HepG2 (cell line): Measurements from ENCODE around the gene HPD. TPM values are rescaled to one million over a fixed set of nuclear protein-coding genes. Genes with fewer than 3 reads are reported as not detected.

Source experiments
- ATAC-seq: fragments of 200-7000 bp; cut with Tn5 transposase; 3 replicates; pipeline ENCODE4 v1.9.1; 2020; ENCODE audit warnings: mild to moderate bottlenecking, moderate library complexity
- BruUV-seq: library from RNA; stranded (reverse); fragments of 400-500 nt; replicated peaks from 2 replicates; lab custom pipeline; 2021; lab: Mats Ljungman, UMichigan
- CTCF ChIA-PET: fragments of 300-600 bp; formaldehyde crosslinking; extraction: SDS; loops from one replicate; lab custom pipeline; 2021; ENCODE audit warnings: low total read pairs, inconsistent platforms, low intra/inter-chr PET ratio; lab: Yijun Ruan, JAX
- POLR2A ChIA-PET: fragments of 350-600 bp; sonication (Branson Sonifier 250); formaldehyde crosslinking; loops from one replicate; lab custom pipeline; 2020; ENCODE audit warnings: antibody characterized with exemption, inconsistent platforms; lab: Yijun Ruan, JAX
- DNase-seq: peaks from one replicate; pipeline ENCODE4 v3.0.0-alpha.2; 2015; ENCODE audit warnings: low spot score
- FAIRE-seq: peaks from 3 replicates; lab custom pipeline; 2011; peaks lifted over from hg19 to GRCh38; lab: Jason Lieb, UNC
- H2AFZ ChIP-seq: one replicate; pipeline ENCODE4 v1.6.1; 2011; ENCODE audit warnings: low read length, inconsistent platforms
- H3K27ac ChIP-seq: fragments of 300-600 bp; 3 replicates; pipeline ENCODE4 v1.8.0; 2011; ENCODE audit warnings: mixed run types, mild to moderate bottlenecking, mixed read lengths, low read length, inconsistent platforms; ENCODE audit not compliant: insufficient read depth; ENCODE audit errors: extremely low read length
- H3K27me3 ChIP-seq, 2 experiments: fragments of 200-600 bp in 1 of 2; 2 replicates in 1 of 2; 3 replicates in 1 of 2; pipeline versions ENCODE4 v1.6.0 to v1.8.0; 2011; ENCODE audit warnings: low read length in 2 of 2, mild to moderate bottlenecking in 2 of 2, moderate library complexity in 2 of 2, inconsistent platforms in 1 of 2; ENCODE audit not compliant: insufficient read depth in 2 of 2, control insufficient read depth in 1 of 2
- H3K36me3 ChIP-seq, 2 experiments: fragments of 200-600 bp in 1 of 2; replicated peaks in 1 of 2; 2 replicates in 1 of 2; 3 replicates in 1 of 2; pipeline versions ENCODE4 v1.5.1 to v1.8.0; 2011; ENCODE audit warnings: low read length in 2 of 2, inconsistent platforms in 1 of 2; ENCODE audit not compliant: insufficient read depth in 2 of 2, control insufficient read depth in 1 of 2
- H3K4me1 ChIP-seq: 2 replicates; pipeline ENCODE4 v1.5.1; 2012; ENCODE audit warnings: low read length, inconsistent platforms; ENCODE audit not compliant: insufficient read depth
- H3K4me2 ChIP-seq: 2 replicates; pipeline ENCODE4 v1.6.0; 2011; ENCODE audit warnings: low read depth, low read length, inconsistent platforms
- H3K4me3 ChIP-seq, 3 experiments: fragments of 200-600 bp in 1 of 3; sonication (generic), shearing (Covaris generic) in 1 of 3; replicated peaks in 1 of 3; 2 replicates each; pipeline ENCODE4 v1.5.1; 2011 to 2016; ENCODE audit warnings: low read length in 3 of 3, inconsistent platforms in 2 of 3, low read depth in 2 of 3, mild to moderate bottlenecking in 2 of 3, control low read depth in 1 of 3, mixed read lengths in 1 of 3; ENCODE audit not compliant: insufficient read depth in 1 of 3
- H3K79me2 ChIP-seq: one replicate; pipeline ENCODE4 v1.6.1; 2011; ENCODE audit warnings: low read length, inconsistent platforms; ENCODE audit not compliant: insufficient read depth
- H3K9ac ChIP-seq: 2 replicates; pipeline ENCODE4 v1.6.0; 2011; ENCODE audit warnings: mild to moderate bottlenecking, low read depth, low read length, inconsistent platforms; ENCODE audit not compliant: insufficient read depth
- H3K9me3 ChIP-seq: 2 replicates; pipeline ENCODE4 v1.5.1; 2012; ENCODE audit warnings: mild to moderate bottlenecking, low read length
- H4K20me1 ChIP-seq: 2 replicates; pipeline ENCODE4 v1.6.0; 2011; ENCODE audit warnings: inconsistent platforms, mild to moderate bottlenecking, low read length, moderate library complexity; ENCODE audit not compliant: insufficient read depth
- AGO2 ChIP-seq: fragments of 200-400 bp; formaldehyde crosslinking; optimal IDR thresholded peaks from 2 replicates; pipeline ENCODE3; 2017; ENCODE audit warnings: mild to moderate bottlenecking, low read depth, low read length, moderate library complexity
- AHR ChIP-seq: IDR thresholded peaks from 2 replicates; pipeline ENCODE4 v1.6.1; 2018; ENCODE audit warnings: missing genetic modification reagents, missing compliant biosample characterization
- CHD4 ChIP-seq: fragments of 200-600 bp; sonication (generic); IDR thresholded peaks from 2 replicates; pipeline ENCODE4 v1.7.0; 2017; ENCODE audit warnings: mild to moderate bottlenecking, low read length, borderline replicate concordance
- FOXO1 ChIP-seq: sonication (generic); formaldehyde crosslinking; IDR thresholded peaks from 2 replicates; pipeline ENCODE4 v1.4.0; 2020; ENCODE audit warnings: missing genetic modification reagents
- HNRNPK ChIP-seq: fragments of 200-400 bp; formaldehyde crosslinking; IDR thresholded peaks from 2 replicates; pipeline ENCODE4 v1.6.1; 2018; ENCODE audit warnings: low read length, low read depth, moderate library complexity, mild to moderate bottlenecking; ENCODE audit not compliant: poor library complexity, severe bottlenecking
- MED1 ChIP-seq: sonication (generic); formaldehyde crosslinking; IDR thresholded peaks from 2 replicates; pipeline ENCODE4 v1.4.0; 2020; ENCODE audit warnings: missing genetic modification reagents
- MTF2 ChIP-seq: sonication (generic); formaldehyde crosslinking; IDR thresholded peaks from 2 replicates; pipeline ENCODE4 v1.5.0; 2020; ENCODE audit warnings: missing genetic modification reagents, borderline replicate concordance
- RBFOX2 ChIP-seq: fragments of 200-400 bp; formaldehyde crosslinking; IDR thresholded peaks from 2 replicates; pipeline ENCODE4 v1.6.1; 2017; ENCODE audit warnings: low read depth, mild to moderate bottlenecking, low read length
- RERE ChIP-seq: IDR thresholded peaks from 2 replicates; pipeline ENCODE4 v1.6.1; 2016; ENCODE audit warnings: low read depth, missing genetic modification reagents, missing compliant biosample characterization
- SMARCC2 ChIP-seq: fragments of 450-650 bp; IDR thresholded peaks from 2 replicates; pipeline ENCODE4 v1.6.1; 2017; ENCODE audit warnings: antibody characterized with exemption, mild to moderate bottlenecking
- TGIF2 ChIP-seq: IDR thresholded peaks from 2 replicates; pipeline ENCODE4 v1.6.1; 2016; ENCODE audit warnings: control low read depth, missing compliant biosample characterization
- ZBTB25 ChIP-seq: IDR thresholded peaks from 2 replicates; pipeline ENCODE4 v1.6.1; 2018; ENCODE audit warnings: missing genetic modification reagents
- ZMAT3 ChIP-seq: sonication (generic); formaldehyde crosslinking; conservative IDR thresholded peaks from 2 replicates; pipeline ENCODE4 v1.7.0; 2021; ENCODE audit warnings: missing genetic modification reagents
- ZNF225 ChIP-seq: sonication (generic); formaldehyde crosslinking; IDR thresholded peaks from 2 replicates; pipeline ENCODE4 v1.4.0; 2020; ENCODE audit warnings: mild to moderate bottlenecking, missing genetic modification reagents
- ZNF510 ChIP-seq: sonication (generic); formaldehyde crosslinking; IDR thresholded peaks from 2 replicates; pipeline ENCODE4 v1.4.0; 2020; ENCODE audit warnings: low read depth, mild to moderate bottlenecking, missing genetic modification reagents
- ZNF639 ChIP-seq: conservative IDR thresholded peaks from 2 replicates; pipeline ENCODE4 v1.6.1; 2018; ENCODE audit warnings: missing genetic modification reagents
- ZNF841 ChIP-seq: sonication (generic); formaldehyde crosslinking; IDR thresholded peaks from 2 replicates; pipeline ENCODE4 v1.8.1; 2023; ENCODE audit warnings: missing genetic modification reagents, borderline replicate concordance
- WGBS: methylation state at CpG from one replicate; pipeline ENCODE4 v1.1.6; 2017; ENCODE audit warnings: low lambda C conversion rate; 5-methylcytosine and 5-hydroxymethylcytosine counted together
- in situ Hi-C: cut with HindIII; loops from 2 replicates; pipeline ENCODE4 v1.10.0; 2017; ENCODE audit warnings: low pct_unique_long_range_greater_than_20kb; ENCODE audit not compliant: extremely low pct_ligation_motif_present
- intact Hi-C: fragments of 100-400 bp; cut with micrococcal nuclease; formaldehyde crosslinking; loops from one replicate; pipeline ENCODE4 v1.10.0; 2022; ENCODE audit not compliant: unreplicated experiment
- polyA plus RNA-seq, 8 experiments: library from polyadenylated mRNA; depleted of rRNA in 3 of 8; stranded (reverse) in 7 of 8; unstranded in 1 of 8; fragments of >200 nt; fragmentation: Illumina TruSeq in 4 of 8; extraction: Trizol in 4 of 8; gene quantifications; 2 replicates each; pipeline versions ENCODE4 v1.2.1 to v1.2.3, GENCODE V29; 2011 to 2016; ENCODE audit warnings: low read depth in 4 of 8, missing spikeins in 1 of 8, mixed read lengths in 1 of 8; ENCODE audit not compliant: insufficient read depth in 1 of 8
- total RNA-seq, 5 experiments: library from RNA; depleted of rRNA; stranded (reverse); fragments of >200 nt; fragmentation: Illumina TruSeq; extraction: Trizol; gene quantifications; 2 replicates each; pipeline ENCODE4 v1.2.3, GENCODE V29; 2016; ENCODE audit warnings: low read depth in 1 of 5

HPD gene
- total and polyA plus RNA-seq, 2 of the 13 experiments (the other 11 are each of a cell fraction or from before 2014, with no cell fraction given): 120 to 195 TPM

GRCh38 chr12:121822393-121823100, 36.1 kb downstream of the HPD start:
- ChIA-PET POLR2A (interaction anchor here (1.0 to 1.2 kb wide), 2 partner anchors 26 to 28 kb away, joined by 3 to 4 read pairs; no protein-coding TSS in a partner anchor), CTCF (interaction anchor here (1.2 kb wide), 1 partner anchor 66 kb away, joined by 6 read pairs; the partner anchor contains the start of gene PSMD9)
- H3K79me2 ChIP-seq: no peaks in the 10 kb centered on the region
- DNase-seq (no peak), FAIRE-seq (no peak), ATAC-seq (peak; percentile 17)
- H3K4me3 ChIP-seq: no peak overlapping the region
- no TSS peak for BruUV-seq
- in situ Hi-C loops (no loop called here), intact Hi-C loops (no loop called here)
- H3K27me3 ChIP-seq: no peaks in the 10 kb centered on the region
- H3K4me2 ChIP-seq: no peak overlapping the region
- no peaks in the 10 kb centered on the region for H4K20me1 ChIP-seq
- H3K36me3 ChIP-seq: peaks cover 22 to 41% of the 10 kb centered on the region in 2 experiments
- WGBS: 96% methylated on average over 26 of the region's 39 CpGs
- H3K4me1 ChIP-seq: no peaks in the 10 kb centered on the region
- no peak overlapping the region for H3K27ac ChIP-seq
- no peak overlapping the region for H2AFZ ChIP-seq
- H3K9me3 ChIP-seq: no peaks in the 10 kb centered on the region
- no peak overlapping the region for H3K9ac ChIP-seq
- TF ChIP-seq AGO2: peak; percentile 42
- no peak for TF ChIP-seq FOXO1 (CRISPR knock-in tag)
- TF ChIP-seq ZBTB25: no peak
- TF ChIP-seq RERE (CRISPR knock-in tag): no peak
- no peak for TF ChIP-seq ZNF639 (CRISPR knock-in tag)
- TF ChIP-seq SMARCC2: no peak
- TF ChIP-seq TGIF2 (CRISPR knock-in tag): no peak
- TF ChIP-seq RBFOX2: peak; percentile 40; the same call in 1 of the 2 replicates
- TF ChIP-seq AHR: no peak
- no peak for TF ChIP-seq CHD4
- no peak for TF ChIP-seq MTF2 (CRISPR knock-in tag)
- no peak for TF ChIP-seq MED1 (CRISPR knock-in tag)
- no peak for TF ChIP-seq ZNF510 (CRISPR knock-in tag)
- no peak for TF ChIP-seq ZNF225 (CRISPR knock-in tag)
- TF ChIP-seq ZMAT3 (CRISPR knock-in tag): no peak
- TF ChIP-seq ZNF841 (CRISPR knock-in tag): no peak
- TF ChIP-seq HNRNPK: peak; percentile 7
- TF ChIP-seq, all 625 proteins: peak for 3
